HG02571 (cell line): ENCODE results near the gene OR2G3.

Experiments used
- ATAC-seq: cut with Tn5 transposase; IDR thresholded peaks from one replicate; pipeline ENCODE4 v1.9.1; 2021; ENCODE audit warnings: mild to moderate bottlenecking, moderate library complexity; ENCODE audit not compliant: unreplicated experiment

The OR2G3 gene

GRCh38 chr1:247605286-247605685 is at the start of gene OR2G3:
TSS of gene OR2G3 (plus strand) at chr1:247605586. CDS start at chr1:247605586, 0 bp downstream.
- no peak for ATAC-seq

GRCh38 chr1:247557926-247558674 is 47.3 kb upstream of the OR2G3 start:
- no peak for ATAC-seq

- ATAC-seq: no peak
Observed at GRCh38 chr1:247561711-247562110, 43.7 kb upstream of the OR2G3 start.

GRCh38 chr1:247562198-247562597 is 43.2 kb upstream of the OR2G3 start:
- ATAC-seq: no peak

GRCh38 chr1:247574236-247574635 is 31.1 kb upstream of the OR2G3 start:
- no peak for ATAC-seq

GRCh38 chr1:247574664-247575063 is 30.7 kb upstream of the OR2G3 start:
- ATAC-seq: no peak

GRCh38 chr1:247576514-247576913 is 28.9 kb upstream of the OR2G3 start:
- ATAC-seq: no peak

- no peak for ATAC-seq
Observed at GRCh38 chr1:247578946-247579460, 26.4 kb upstream of the OR2G3 start.

GRCh38 chr1:247588060-247588459 is 17.3 kb upstream of the OR2G3 start, which contains the start of gene OR2G2:
TSS of gene OR2G2 (plus strand) at chr1:247588360. CDS start at chr1:247588360, 0 bp downstream.
- no peak for ATAC-seq

GRCh38 chr1:247613405-247613804 is 8.0 kb downstream of the OR2G3 start:
- no peak for ATAC-seq

- ATAC-seq: no peak
Observed at GRCh38 chr1:247614625-247615024, 9.2 kb downstream of the OR2G3 start.

GRCh38 chr1:247627951-247628350 is 22.6 kb downstream of the OR2G3 start:
- ATAC-seq: no peak

GRCh38 chr1:247638011-247638410 is 32.6 kb downstream of the OR2G3 start:
- no peak for ATAC-seq

- ATAC-seq: no peak
Observed at GRCh38 chr1:247638781-247639180, 33.4 kb downstream of the OR2G3 start.

GRCh38 chr1:247639381-247639981 is 34.1 kb downstream of the OR2G3 start:
- no peak for ATAC-seq

GRCh38 chr1:247642742-247643141 is 37.4 kb downstream of the OR2G3 start:
- ATAC-seq: no peak

GRCh38 chr1:247646867-247647266 is 41.5 kb downstream of the OR2G3 start:
- ATAC-seq: no peak

GRCh38 chr1:247647864-247648263 is 42.5 kb downstream of the OR2G3 start:
- ATAC-seq: no peak

- ATAC-seq: no peak
Observed at GRCh38 chr1:247653040-247653439, 47.7 kb downstream of the OR2G3 start.
